ENCODE data around the gene SLC2A1. TPM values are rescaled to one million over a fixed set of nuclear protein-coding genes. Genes with fewer than 3 reads are reported as not detected.
A peak's percentile ranks its signal among the peaks of the same experiment; 100 is the strongest.

Gene SLC2A1
- total RNA-seq, 1 donor from 2014 or later, result 236 TPM

- Mint-ChIP-seq H3K4me1 (ENCODE audit: unreplicated experiment) (peaks cover 98% of the 10 kb centered on the region), H3K27me3 (ENCODE audit: unreplicated experiment) (no peaks in the 10 kb centered on the region), H3K36me3 (ENCODE audit: unreplicated experiment) (peaks cover 21% of the 10 kb centered on the region), H3K27ac (ENCODE audit: unreplicated experiment) (peak overlapping the region; percentile 95), H3K4me3 (ENCODE audit: unreplicated experiment) (no peak overlapping the region), H3K9me3 (ENCODE audit: unreplicated experiment) (no peaks in the 10 kb centered on the region)
- no peak for DNase-seq (ENCODE audit: extremely low spot score, unreplicated experiment)
- TF ChIP-seq CTCF (IDR thresholded peaks at IDR 0.05), result no peak
Measured at GRCh38 chr1:42950116-42950481, 8.6 kb downstream of the SLC2A1 start.

GRCh38 chr1:42949312-42950115 is 9.2 kb downstream of the SLC2A1 start:
- TF ChIP-seq CTCF (IDR thresholded peaks at IDR 0.05), result no peak
- Mint-ChIP-seq H3K27ac (ENCODE audit: unreplicated experiment) (peak overlapping the region; percentile 95), H3K4me1 (ENCODE audit: unreplicated experiment) (peaks cover 98% of the 10 kb centered on the region), H3K9me3 (ENCODE audit: unreplicated experiment) (no peaks in the 10 kb centered on the region), H3K36me3 (ENCODE audit: unreplicated experiment) (peaks cover 17% of the 10 kb centered on the region), H3K4me3 (ENCODE audit: unreplicated experiment) (no peak overlapping the region), H3K27me3 (ENCODE audit: unreplicated experiment) (no peaks in the 10 kb centered on the region)
- no peak for DNase-seq (ENCODE audit: extremely low spot score, unreplicated experiment)

- H3K27ac Mint-ChIP-seq (ENCODE audit: unreplicated experiment), result peak overlapping the region; percentile 60
- no peaks in the 10 kb centered on the region for H3K9me3 Mint-ChIP-seq (ENCODE audit: unreplicated experiment)
- no peaks in the 10 kb centered on the region for H3K27me3 Mint-ChIP-seq (ENCODE audit: unreplicated experiment)
- no peak for DNase-seq (ENCODE audit: extremely low spot score, unreplicated experiment)
- no peak for TF ChIP-seq CTCF (IDR thresholded peaks at IDR 0.05)
- H3K4me1 Mint-ChIP-seq (ENCODE audit: unreplicated experiment), result peaks cover 98% of the 10 kb centered on the region
- H3K36me3 Mint-ChIP-seq (ENCODE audit: unreplicated experiment), result peaks cover 16% of the 10 kb centered on the region
- H3K4me3 Mint-ChIP-seq (ENCODE audit: unreplicated experiment), result no peak overlapping the region
Measured at GRCh38 chr1:42947965-42948732, 10.5 kb downstream of the SLC2A1 start.

- no peak for TF ChIP-seq CTCF (IDR thresholded peaks at IDR 0.05)
- Mint-ChIP-seq H3K27ac (ENCODE audit: unreplicated experiment) (peak overlapping the region; percentile 94), H3K36me3 (ENCODE audit: unreplicated experiment) (peaks cover 25% of the 10 kb centered on the region), H3K9me3 (ENCODE audit: unreplicated experiment) (no peaks in the 10 kb centered on the region), H3K4me3 (ENCODE audit: unreplicated experiment) (no peak overlapping the region), H3K27me3 (ENCODE audit: unreplicated experiment) (no peaks in the 10 kb centered on the region), H3K4me1 (ENCODE audit: unreplicated experiment) (peaks cover 98% of the 10 kb centered on the region)
- DNase-seq (ENCODE audit: extremely low spot score, unreplicated experiment), result no peak
Measured at GRCh38 chr1:42947117-42947516, 11.6 kb downstream of the SLC2A1 start.
